OCI-LY3 (cell line): ENCODE data around the gene PRDX6.

Experiments
- EZH2phosphoT487 ChIP-seq: fragments of 200-600 bp; shearing (Covaris generic); IDR thresholded peaks from 2 replicates; pipeline ENCODE4 v1.6.1; 2018; ENCODE audit warnings: antibody characterized with exemption, mixed run types, low read depth
- TF ChIP-seq, protein P1 (sequence below): fragments of 200-600, 300-600 bp; sonication (generic); IDR thresholded peaks from 2 replicates; pipeline ENCODE4 v1.5.1; 2014; ENCODE audit warnings: antibody characterized with exemption, low read length, low read depth

DNA sequence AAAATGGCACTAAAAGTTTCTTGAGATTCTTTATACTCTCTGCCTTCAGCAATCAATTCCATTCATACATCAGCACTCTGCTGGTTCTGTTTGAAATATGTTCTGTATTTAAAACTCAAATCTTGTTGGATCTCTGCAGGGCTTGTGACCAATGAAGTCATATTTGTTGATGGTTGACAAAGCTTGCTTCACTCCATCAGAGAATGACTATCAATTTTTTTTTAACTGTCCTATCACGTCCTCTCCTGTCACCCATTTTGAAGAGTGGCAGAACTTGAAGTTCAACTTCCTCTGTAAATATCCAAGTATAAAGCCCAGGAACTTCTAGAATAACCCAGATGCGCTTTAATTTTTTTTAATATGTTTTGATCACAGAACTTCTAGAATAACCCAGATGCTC is 10.9 kb downstream of the PRDX6 start:
- TF ChIP-seq, protein P1, sequence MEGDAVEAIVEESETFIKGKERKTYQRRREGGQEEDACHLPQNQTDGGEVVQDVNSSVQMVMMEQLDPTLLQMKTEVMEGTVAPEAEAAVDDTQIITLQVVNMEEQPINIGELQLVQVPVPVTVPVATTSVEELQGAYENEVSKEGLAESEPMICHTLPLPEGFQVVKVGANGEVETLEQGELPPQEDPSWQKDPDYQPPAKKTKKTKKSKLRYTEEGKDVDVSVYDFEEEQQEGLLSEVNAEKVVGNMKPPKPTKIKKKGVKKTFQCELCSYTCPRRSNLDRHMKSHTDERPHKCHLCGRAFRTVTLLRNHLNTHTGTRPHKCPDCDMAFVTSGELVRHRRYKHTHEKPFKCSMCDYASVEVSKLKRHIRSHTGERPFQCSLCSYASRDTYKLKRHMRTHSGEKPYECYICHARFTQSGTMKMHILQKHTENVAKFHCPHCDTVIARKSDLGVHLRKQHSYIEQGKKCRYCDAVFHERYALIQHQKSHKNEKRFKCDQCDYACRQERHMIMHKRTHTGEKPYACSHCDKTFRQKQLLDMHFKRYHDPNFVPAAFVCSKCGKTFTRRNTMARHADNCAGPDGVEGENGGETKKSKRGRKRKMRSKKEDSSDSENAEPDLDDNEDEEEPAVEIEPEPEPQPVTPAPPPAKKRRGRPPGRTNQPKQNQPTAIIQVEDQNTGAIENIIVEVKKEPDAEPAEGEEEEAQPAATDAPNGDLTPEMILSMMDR: no peak
- TF ChIP-seq EZH2phosphoT487: no peak
